NCI-H146 treated with DMSO at 0.1 percent for 48 hours (cell line): ENCODE measurements around the gene KLHL6.
A peak's percentile ranks its signal among the peaks of the same experiment; 100 is the strongest.
"Not testable (repeated sequence)": the region's sequence is repeated elsewhere in the genome, so short reads cannot be mapped to it uniquely, and the experiment has no call there.

ENCODE experiments used
- DNase-seq: peaks from one replicate; lab custom pipeline; 2025; ENCODE audit not compliant: unreplicated experiment; lab: John Stamatoyannopoulos, UW

Gene KLHL6

GRCh38 chr3:183449391-183449790 is 106.1 kb downstream of the KLHL6 start:
- no peak for DNase-seq

- DNase-seq: no peak
Measured at GRCh38 chr3:183448369-183449128, 107.0 kb downstream of the KLHL6 start.

GRCh38 chr3:183447206-183448001 is 108.1 kb downstream of the KLHL6 start:
- DNase-seq: peak; percentile 98

DNA sequence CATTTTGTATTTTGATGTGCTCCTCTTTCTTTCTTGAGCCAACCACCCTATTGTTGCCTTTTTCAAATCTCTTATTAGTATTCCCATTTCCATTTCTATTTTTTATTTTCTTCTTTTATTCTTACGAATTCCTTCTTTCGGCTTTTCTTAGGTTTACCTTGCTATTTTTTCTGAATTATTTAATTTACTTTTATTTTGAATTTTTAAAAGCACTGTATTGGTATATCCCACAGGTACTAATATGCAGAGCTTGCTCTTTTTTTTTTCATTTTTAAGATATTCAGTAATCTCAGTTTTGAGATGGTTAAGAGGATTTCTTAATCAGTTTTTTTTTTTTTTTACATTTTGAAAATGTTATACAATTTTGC is 108.7 kb downstream of the KLHL6 start:
- no peak for DNase-seq

GRCh38 chr3:183444748-183445147 is 110.8 kb downstream of the KLHL6 start:
- DNase-seq: no peak

DNA sequence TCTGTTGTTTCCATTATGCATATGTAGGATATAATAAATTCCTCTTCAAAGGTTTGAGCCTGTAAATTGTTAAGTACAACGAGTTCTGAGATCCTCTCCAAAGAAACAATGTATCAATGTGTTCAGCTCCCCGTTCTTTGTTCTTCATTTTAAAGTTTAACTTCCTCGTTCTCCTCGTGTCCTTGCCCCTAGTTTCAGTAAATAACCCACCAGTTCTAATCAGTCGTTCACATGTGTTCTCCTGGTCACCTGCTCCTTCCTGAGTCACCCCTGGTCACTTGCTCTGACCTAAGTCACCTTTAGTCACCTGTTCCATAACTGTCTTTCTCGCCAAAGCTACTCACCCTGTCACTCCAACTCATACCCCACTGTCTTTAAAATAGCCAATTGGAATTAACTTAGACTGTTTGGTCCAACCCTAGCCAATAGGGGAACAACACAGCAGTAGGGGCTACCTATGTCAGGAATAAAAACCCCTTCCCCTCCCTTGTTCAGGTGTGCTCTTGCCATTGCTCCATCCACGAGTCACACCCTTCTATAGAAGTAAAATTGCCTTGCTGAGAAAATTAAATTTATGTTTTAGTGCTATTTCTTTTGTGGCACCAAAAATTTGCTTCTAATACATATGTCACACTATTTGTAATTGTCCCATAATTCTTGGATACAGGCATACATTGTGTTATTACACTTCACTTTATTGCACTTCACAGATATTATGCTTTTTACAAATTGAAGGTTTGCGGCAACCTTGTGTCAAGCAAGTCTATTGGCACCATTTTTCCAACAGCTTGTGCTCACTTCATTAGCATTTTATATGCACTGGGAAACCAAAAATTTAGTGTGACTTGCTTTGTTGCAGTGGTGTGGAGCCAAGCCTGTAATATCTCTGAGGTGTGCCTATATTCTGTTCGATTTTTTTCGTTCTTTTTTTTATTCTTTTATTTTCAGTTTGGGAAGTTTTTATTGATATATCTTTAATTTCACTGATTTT is 111.8 kb downstream of the KLHL6 start:
- no peak for DNase-seq

GRCh38 chr3:183442994-183443393 is 112.5 kb downstream of the KLHL6 start:
- no peak for DNase-seq

DNA sequence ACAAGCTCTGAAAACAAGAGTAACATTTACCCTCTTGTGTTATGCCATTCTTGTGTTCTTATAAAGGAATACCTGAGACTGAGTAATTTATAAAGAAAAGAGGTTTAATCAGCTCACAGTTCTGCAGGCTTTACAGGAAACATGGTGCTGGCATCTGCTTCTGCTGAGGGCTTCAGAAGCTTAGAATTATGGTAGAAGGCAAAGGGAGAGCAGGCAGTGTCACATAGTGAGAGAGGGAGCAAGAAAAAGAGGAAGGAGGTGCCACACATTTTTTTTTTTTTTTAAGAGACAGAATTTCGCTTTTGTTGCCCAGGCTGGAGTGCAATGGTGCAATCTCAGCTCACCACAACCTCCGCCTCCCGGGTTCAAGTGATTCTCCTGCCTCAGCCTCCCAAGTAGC is 115.0 kb downstream of the KLHL6 start:
- DNase-seq: not testable (repeated sequence)

GRCh38 chr3:183439515-183439914 is 116.0 kb downstream of the KLHL6 start:
- no peak for DNase-seq

DNA sequence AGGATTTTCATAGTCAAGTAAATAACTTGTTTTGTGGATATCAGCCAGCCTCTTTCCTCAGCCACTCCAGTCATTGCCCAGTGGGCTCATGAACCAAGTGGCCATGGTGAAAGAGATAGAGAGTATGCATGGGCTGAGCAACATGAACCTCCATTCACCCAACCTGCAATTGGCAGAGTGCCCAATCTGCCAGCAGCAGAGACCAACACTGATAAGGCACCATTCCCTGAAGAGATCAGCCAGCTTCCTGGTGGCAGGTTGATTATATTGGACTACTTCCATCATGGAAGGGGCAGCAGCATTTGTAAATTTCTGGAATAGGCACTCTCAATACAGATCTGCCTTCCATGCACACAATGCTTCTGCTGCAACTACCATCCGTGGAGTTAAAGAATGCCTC is 116.8 kb downstream of the KLHL6 start:
- peak; percentile 53 for DNase-seq

- no peak for DNase-seq
Measured at GRCh38 chr3:183437666-183438564, 117.6 kb downstream of the KLHL6 start.
